Upper lobe of left lung (tissue), 4 donors: ENCODE data around the gene MEX3D.

ENCODE experiments used
- CTCF ChIP-seq, 6 experiments: fragments of 450-650 bp in 4 of 6; fragments of 200-600 bp in 2 of 6; sonication (generic) in 2 of 6; IDR thresholded peaks; one replicate each; pipeline ENCODE4 v1.5.1; 2016 to 2019; ENCODE audit warnings: antibody characterized with exemption in 6 of 6
- EP300 ChIP-seq, 4 donors: sonication (generic); formaldehyde crosslinking; IDR thresholded peaks; one replicate each; pipeline ENCODE4 v1.5.1; 2017; ENCODE audit warnings: antibody characterized with exemption in 4 of 4, control low read depth in 2 of 4
- POLR2A ChIP-seq, 4 donors: fragments of 450-650 bp; IDR thresholded peaks; one replicate each; pipeline ENCODE4 v1.5.1; 2016 to 2017; ENCODE audit warnings: antibody characterized with exemption in 4 of 4, mild to moderate bottlenecking in 2 of 4
- POLR2AphosphoS5 ChIP-seq, 2 donors: sonication (generic); formaldehyde crosslinking; IDR thresholded peaks; one replicate each; pipeline ENCODE4 v1.5.1; 2017; ENCODE audit warnings: antibody characterized with exemption in 2 of 2

GRCh38 chr19:1518471-1518870 is 49.7 kb downstream of the MEX3D start:
- TF ChIP-seq CTCF (IDR thresholded peaks at IDR 0.05) (no peak), POLR2A (IDR thresholded peaks at IDR 0.05) (no peak), EP300 (IDR thresholded peaks at IDR 0.05) (no peak), POLR2AphosphoS5 (IDR thresholded peaks at IDR 0.05) (no peak)
